ENCODE results near the gene LRIG1. TPM values are rescaled to one million over a fixed set of nuclear protein-coding genes. Genes with fewer than 3 reads are reported as not detected.

The LRIG1 gene
- total RNA-seq, 1 experiment from 2014 or later = 5.3 TPM

DNA sequence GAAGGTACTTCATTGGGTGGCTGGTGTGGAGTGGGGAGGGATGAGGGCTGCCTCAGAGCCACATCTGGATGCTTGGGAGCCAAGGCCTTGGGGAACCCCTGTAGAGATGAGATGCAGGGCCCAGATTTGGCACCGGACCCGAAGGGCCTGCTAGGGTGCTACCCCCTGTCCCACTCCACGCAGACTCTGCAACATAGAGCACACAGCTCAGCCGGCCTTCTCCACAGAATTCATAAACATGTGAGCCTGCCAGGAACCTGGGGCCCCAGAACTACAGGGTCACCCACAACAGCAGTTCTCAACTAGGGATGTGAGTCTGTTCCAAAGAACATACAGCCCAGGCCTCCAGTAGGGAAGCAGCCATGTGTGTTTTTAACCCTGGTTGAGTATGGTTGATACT, 62.8 kb downstream of the LRIG1 start:
- H3K27ac ChIP-seq (ENCODE audit: low read length) = no peak overlapping the region
- no peaks in the 10 kb centered on the region for H3K27me3 ChIP-seq (ENCODE audit: control insufficient read depth, insufficient read depth, low read length)

DNA sequence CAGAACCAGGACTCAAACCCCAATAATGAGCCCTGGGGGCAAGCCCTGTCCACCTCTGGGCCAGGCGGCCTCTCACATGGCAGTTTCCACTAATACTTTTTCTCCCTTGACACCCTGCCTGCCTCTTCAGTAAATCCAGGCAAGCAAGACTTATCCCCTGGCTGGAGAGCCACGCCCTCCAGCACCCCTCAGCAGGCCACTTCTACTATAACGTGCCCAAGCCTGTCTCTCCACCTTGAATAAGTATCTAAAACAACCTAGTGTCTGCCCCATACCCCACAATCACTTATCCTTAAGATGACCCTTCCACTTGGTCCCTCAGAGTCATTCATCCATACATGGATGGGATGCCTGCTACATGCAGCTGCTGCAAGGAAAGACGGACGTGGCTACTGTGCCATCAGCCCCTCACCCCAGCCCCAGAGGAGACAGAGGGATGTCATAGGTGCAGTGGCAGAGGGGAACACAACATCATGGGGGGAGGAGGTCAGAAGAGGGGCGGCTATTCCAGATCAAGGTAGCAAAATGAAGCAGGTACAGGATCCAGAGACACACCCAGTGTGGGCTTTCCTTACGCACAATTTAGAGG, 63.4 kb downstream of the LRIG1 start:
- H3K36me3 ChIP-seq (ENCODE audit: control insufficient read depth, insufficient read depth, low read length) = no peaks in the 10 kb centered on the region
- no peaks in the 10 kb centered on the region for H3K27me3 ChIP-seq (ENCODE audit: control insufficient read depth, insufficient read depth, low read length)
- ChIA-PET CTCF (no interaction called here), POLR2A (no interaction called here)
- DNase-seq (ENCODE audit: low read depth, low spot score) = no peak
- intact Hi-C loops (cut with micrococcal nuclease; ENCODE audit: unreplicated experiment) = no loop called here
- no peak for ATAC-seq
- no peak for TF ChIP-seq SIN3A (IDR thresholded peaks at IDR 0.05; ENCODE audit: borderline replicate concordance, insufficient read depth, low read depth, low read length)
- TF ChIP-seq POLR2AphosphoS5 (IDR thresholded peaks at IDR 0.05; ENCODE audit: low read depth, low read length) = no peak
- TF ChIP-seq, protein P1, sequence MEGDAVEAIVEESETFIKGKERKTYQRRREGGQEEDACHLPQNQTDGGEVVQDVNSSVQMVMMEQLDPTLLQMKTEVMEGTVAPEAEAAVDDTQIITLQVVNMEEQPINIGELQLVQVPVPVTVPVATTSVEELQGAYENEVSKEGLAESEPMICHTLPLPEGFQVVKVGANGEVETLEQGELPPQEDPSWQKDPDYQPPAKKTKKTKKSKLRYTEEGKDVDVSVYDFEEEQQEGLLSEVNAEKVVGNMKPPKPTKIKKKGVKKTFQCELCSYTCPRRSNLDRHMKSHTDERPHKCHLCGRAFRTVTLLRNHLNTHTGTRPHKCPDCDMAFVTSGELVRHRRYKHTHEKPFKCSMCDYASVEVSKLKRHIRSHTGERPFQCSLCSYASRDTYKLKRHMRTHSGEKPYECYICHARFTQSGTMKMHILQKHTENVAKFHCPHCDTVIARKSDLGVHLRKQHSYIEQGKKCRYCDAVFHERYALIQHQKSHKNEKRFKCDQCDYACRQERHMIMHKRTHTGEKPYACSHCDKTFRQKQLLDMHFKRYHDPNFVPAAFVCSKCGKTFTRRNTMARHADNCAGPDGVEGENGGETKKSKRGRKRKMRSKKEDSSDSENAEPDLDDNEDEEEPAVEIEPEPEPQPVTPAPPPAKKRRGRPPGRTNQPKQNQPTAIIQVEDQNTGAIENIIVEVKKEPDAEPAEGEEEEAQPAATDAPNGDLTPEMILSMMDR (IDR thresholded peaks at IDR 0.05) = no peak
- TF ChIP-seq, protein P2, sequence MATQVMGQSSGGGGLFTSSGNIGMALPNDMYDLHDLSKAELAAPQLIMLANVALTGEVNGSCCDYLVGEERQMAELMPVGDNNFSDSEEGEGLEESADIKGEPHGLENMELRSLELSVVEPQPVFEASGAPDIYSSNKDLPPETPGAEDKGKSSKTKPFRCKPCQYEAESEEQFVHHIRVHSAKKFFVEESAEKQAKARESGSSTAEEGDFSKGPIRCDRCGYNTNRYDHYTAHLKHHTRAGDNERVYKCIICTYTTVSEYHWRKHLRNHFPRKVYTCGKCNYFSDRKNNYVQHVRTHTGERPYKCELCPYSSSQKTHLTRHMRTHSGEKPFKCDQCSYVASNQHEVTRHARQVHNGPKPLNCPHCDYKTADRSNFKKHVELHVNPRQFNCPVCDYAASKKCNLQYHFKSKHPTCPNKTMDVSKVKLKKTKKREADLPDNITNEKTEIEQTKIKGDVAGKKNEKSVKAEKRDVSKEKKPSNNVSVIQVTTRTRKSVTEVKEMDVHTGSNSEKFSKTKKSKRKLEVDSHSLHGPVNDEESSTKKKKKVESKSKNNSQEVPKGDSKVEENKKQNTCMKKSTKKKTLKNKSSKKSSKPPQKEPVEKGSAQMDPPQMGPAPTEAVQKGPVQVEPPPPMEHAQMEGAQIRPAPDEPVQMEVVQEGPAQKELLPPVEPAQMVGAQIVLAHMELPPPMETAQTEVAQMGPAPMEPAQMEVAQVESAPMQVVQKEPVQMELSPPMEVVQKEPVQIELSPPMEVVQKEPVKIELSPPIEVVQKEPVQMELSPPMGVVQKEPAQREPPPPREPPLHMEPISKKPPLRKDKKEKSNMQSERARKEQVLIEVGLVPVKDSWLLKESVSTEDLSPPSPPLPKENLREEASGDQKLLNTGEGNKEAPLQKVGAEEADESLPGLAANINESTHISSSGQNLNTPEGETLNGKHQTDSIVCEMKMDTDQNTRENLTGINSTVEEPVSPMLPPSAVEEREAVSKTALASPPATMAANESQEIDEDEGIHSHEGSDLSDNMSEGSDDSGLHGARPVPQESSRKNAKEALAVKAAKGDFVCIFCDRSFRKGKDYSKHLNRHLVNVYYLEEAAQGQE (IDR thresholded peaks at IDR 0.05; ENCODE audit: insufficient read depth in 1 of 2, low read depth in 2 of 2, low read length in 1 of 2) = no peak
- TF ChIP-seq TCF7L2 (IDR thresholded peaks at IDR 0.05; ENCODE audit: low read depth, low read length) = no peak
- in situ Hi-C loops (cut with HindIII; ENCODE audit: low pct_unique_long_range_greater_than_20kb, low sequenced_read_pairs) = no loop called here
- no TSS peak for BruUV-seq (replicated peaks)
- no peak overlapping the region for H3K27ac ChIP-seq (ENCODE audit: low read length)
- no peaks in the 10 kb centered on the region for H3K4me1 ChIP-seq (ENCODE audit: control insufficient read depth, insufficient read depth, low read length)
- no peak overlapping the region for H3K4me3 ChIP-seq (ENCODE audit: low read depth in 2 of 2, low read length in 2 of 2)
- no peaks in the 10 kb centered on the region for H3K9me3 ChIP-seq (ENCODE audit: control insufficient read depth, insufficient read depth, low read depth, low read length)

More for the DNA sequence above, 62.8 kb downstream of the LRIG1 start:
- DNase-seq (ENCODE audit: low read depth, low spot score) (no peak), ATAC-seq (no peak)
- TF ChIP-seq, protein P1 (IDR thresholded peaks at IDR 0.05) = no peak
- TF ChIP-seq POLR2AphosphoS5 (IDR thresholded peaks at IDR 0.05; ENCODE audit: low read depth, low read length) = no peak
- no peak for TF ChIP-seq SIN3A (IDR thresholded peaks at IDR 0.05; ENCODE audit: borderline replicate concordance, insufficient read depth, low read depth, low read length)
- TF ChIP-seq TCF7L2 (IDR thresholded peaks at IDR 0.05; ENCODE audit: low read depth, low read length) = no peak
- TF ChIP-seq, protein P2 (IDR thresholded peaks at IDR 0.05; ENCODE audit: insufficient read depth in 1 of 2, low read depth in 2 of 2, low read length in 1 of 2) = no peak
- H3K4me1 ChIP-seq (ENCODE audit: control insufficient read depth, insufficient read depth, low read length) = no peaks in the 10 kb centered on the region
- intact Hi-C loops (cut with micrococcal nuclease; ENCODE audit: unreplicated experiment) (no loop called here), in situ Hi-C loops (cut with HindIII; ENCODE audit: low pct_unique_long_range_greater_than_20kb, low sequenced_read_pairs) (no loop called here)
- H3K36me3 ChIP-seq (ENCODE audit: control insufficient read depth, insufficient read depth, low read length) = no peaks in the 10 kb centered on the region
- H3K9me3 ChIP-seq (ENCODE audit: control insufficient read depth, insufficient read depth, low read depth, low read length) = no peaks in the 10 kb centered on the region
- no peak overlapping the region for H3K4me3 ChIP-seq (ENCODE audit: low read depth in 2 of 2, low read length in 2 of 2)
- ChIA-PET CTCF (no interaction called here), POLR2A (no interaction called here)
- no TSS peak for BruUV-seq (replicated peaks)

Measured in Panc1 (cell line).